Karpas-422 (cell line): Measurements from ENCODE around the gene MEP1A. TPM values are rescaled to one million over a fixed set of nuclear protein-coding genes. Genes with fewer than 3 reads are reported as not detected.

Source experiments
- DNase-seq: peaks from one replicate; pipeline ENCODE4 v3.0.0-alpha.2; 2015
- H2AFZ ChIP-seq: fragments of 200-600 bp; sonication (generic); 2 replicates; pipeline ENCODE4 v1.6.1; 2014; ENCODE audit warnings: antibody characterized with exemption, low read length, mixed read lengths
- H3K27ac ChIP-seq: fragments of 200-600 bp; sonication (generic); 2 replicates; pipeline ENCODE4 v1.5.1; 2014; ENCODE audit warnings: mild to moderate bottlenecking, low read length, moderate library complexity
- H3K27me3 ChIP-seq: fragments of 200-600 bp; sonication (generic); 2 replicates; pipeline ENCODE4 v1.6.1; 2014; ENCODE audit warnings: low read length, mixed read lengths
- H3K36me3 ChIP-seq: fragments of 200-600 bp; sonication (generic); 2 replicates; pipeline ENCODE4 v1.6.1; 2014; ENCODE audit warnings: low read length, mixed read lengths; ENCODE audit not compliant: insufficient read depth
- H3K4me1 ChIP-seq: fragments of 200-600 bp; sonication (generic); 2 replicates; pipeline ENCODE4 v1.6.1; 2014; ENCODE audit warnings: mild to moderate bottlenecking, low read length, mixed read lengths
- H3K4me2 ChIP-seq: fragments of 200-600 bp; sonication (generic); 2 replicates; pipeline ENCODE4 v1.6.1; 2014; ENCODE audit warnings: low read length, low read depth, mild to moderate bottlenecking; ENCODE audit not compliant: poor library complexity, severe bottlenecking
- H3K4me3 ChIP-seq: fragments of 200-600 bp; sonication (generic); 2 replicates; pipeline ENCODE4 v1.5.1; 2014; ENCODE audit warnings: mild to moderate bottlenecking, antibody characterized with exemption, low read length, mixed read lengths
- H3K79me2 ChIP-seq: fragments of 200-600 bp; sonication (generic); 2 replicates; pipeline ENCODE4 v1.6.1; 2014; ENCODE audit warnings: mild to moderate bottlenecking, low read length, mixed read lengths
- H3K9ac ChIP-seq: fragments of 200-600 bp; sonication (generic); 2 replicates; pipeline ENCODE4 v1.6.0; 2014; ENCODE audit warnings: low read length
- H3K9me2 ChIP-seq: fragments of 200-600 bp; sonication (generic), shearing (Covaris generic); replicated peaks from 2 replicates; pipeline ENCODE4 v1.6.0; 2014; ENCODE audit warnings: mild to moderate bottlenecking, low read length, moderate library complexity; ENCODE audit not compliant: insufficient read depth
- H3K9me3 ChIP-seq: fragments of 300-700, 200-600 bp; sonication (generic); 2 replicates; pipeline ENCODE4 v1.6.1; 2014; ENCODE audit warnings: low read length, mixed read lengths
- H4K20me1 ChIP-seq: fragments of 200-600 bp; sonication (generic); 2 replicates; pipeline ENCODE4 v1.6.1; 2014; ENCODE audit warnings: mild to moderate bottlenecking, antibody characterized with exemption, low read length, low read depth; ENCODE audit not compliant: insufficient read depth
- total RNA-seq: library from RNA; depleted of rRNA; stranded (reverse); fragments of >200 nt; shearing (Covaris generic); gene quantifications from 2 replicates; pipeline ENCODE4 v1.2.3, GENCODE V29; 2014; ENCODE audit warnings: low replicate concordance

The MEP1A gene
- total RNA-seq, 1 experiment from 2014 or later: not detected

GRCh38 chr6:46796848-46797580 is 3.8 kb downstream of the MEP1A start:
- H3K79me2 ChIP-seq: no peaks in the 10 kb centered on the region
- no peak overlapping the region for H3K4me3 ChIP-seq
- H3K27me3 ChIP-seq: no peaks in the 10 kb centered on the region
- H3K9me3 ChIP-seq: no peaks in the 10 kb centered on the region
- H2AFZ ChIP-seq: no peak overlapping the region
- DNase-seq: no peak
- no peaks in the 10 kb centered on the region for H4K20me1 ChIP-seq
- no peaks in the 10 kb centered on the region for H3K4me1 ChIP-seq
- H3K27ac ChIP-seq: no peak overlapping the region
- H3K4me2 ChIP-seq: no peak overlapping the region
- H3K9me2 ChIP-seq: no peaks in the 10 kb centered on the region
- H3K9ac ChIP-seq: no peak overlapping the region
- H3K36me3 ChIP-seq: no peaks in the 10 kb centered on the region

GRCh38 chr6:46799657-46800056 is 6.5 kb downstream of the MEP1A start:
- Histone ChIP-seq H3K79me2 (no peaks in the 10 kb centered on the region), H3K4me1 (no peaks in the 10 kb centered on the region), H3K27ac (no peak overlapping the region), H3K27me3 (no peaks in the 10 kb centered on the region), H2AFZ (no peak overlapping the region), H3K9ac (no peak overlapping the region), H3K4me2 (no peak overlapping the region), H3K9me2 (no peaks in the 10 kb centered on the region), H3K9me3 (no peaks in the 10 kb centered on the region), H3K36me3 (no peaks in the 10 kb centered on the region), H4K20me1 (no peaks in the 10 kb centered on the region), H3K4me3 (no peak overlapping the region)
- DNase-seq: no peak

- H3K27me3 ChIP-seq: 0 out of 2 replicates have a peak, but pooled peaks cover 2% of the 10 kb centered on the region
- no peak overlapping the region for H3K27ac ChIP-seq
- DNase-seq: no peak
- H3K9me3 ChIP-seq: no peaks in the 10 kb centered on the region
- H3K4me1 ChIP-seq: no peaks in the 10 kb centered on the region
- H3K4me3 ChIP-seq: no peak overlapping the region
- no peaks in the 10 kb centered on the region for H3K36me3 ChIP-seq
- H4K20me1 ChIP-seq: no peaks in the 10 kb centered on the region
- H3K9me2 ChIP-seq: no peaks in the 10 kb centered on the region
- H3K79me2 ChIP-seq: no peaks in the 10 kb centered on the region
- H3K4me2 ChIP-seq: no peak overlapping the region
- no peak overlapping the region for H2AFZ ChIP-seq
- H3K9ac ChIP-seq: no peak overlapping the region
These were observed 15.6 kb downstream of the MEP1A start for GRCh38 chr6:46808806-46809205.

- Histone ChIP-seq H3K27ac (no peak overlapping the region), H3K36me3 (no peaks in the 10 kb centered on the region), H2AFZ (no peak overlapping the region), H3K27me3 (0 out of 2 replicates have a peak, but pooled peaks cover 2% of the 10 kb centered on the region), H3K79me2 (no peaks in the 10 kb centered on the region), H3K9me2 (no peaks in the 10 kb centered on the region), H3K9ac (no peak overlapping the region), H3K9me3 (no peaks in the 10 kb centered on the region), H3K4me1 (no peaks in the 10 kb centered on the region), H3K4me2 (no peak overlapping the region), H3K4me3 (no peak overlapping the region), H4K20me1 (no peaks in the 10 kb centered on the region)
- DNase-seq: no peak
These were observed 21.9 kb downstream of the MEP1A start for GRCh38 chr6:46815130-46815529.

GRCh38 chr6:46816626-46817025 is 23.4 kb downstream of the MEP1A start:
- H3K27ac ChIP-seq: no peak overlapping the region
- no peaks in the 10 kb centered on the region for H4K20me1 ChIP-seq
- H3K4me1 ChIP-seq: no peaks in the 10 kb centered on the region
- no peaks in the 10 kb centered on the region for H3K36me3 ChIP-seq
- no peak for DNase-seq
- no peaks in the 10 kb centered on the region for H3K9me3 ChIP-seq
- no peaks in the 10 kb centered on the region for H3K9me2 ChIP-seq
- no peaks in the 10 kb centered on the region for H3K79me2 ChIP-seq
- H3K9ac ChIP-seq: no peak overlapping the region
- no peak overlapping the region for H3K4me3 ChIP-seq
- H3K27me3 ChIP-seq: 0 out of 2 replicates have a peak, but pooled peaks cover 2% of the 10 kb centered on the region
- H2AFZ ChIP-seq: no peak overlapping the region
- H3K4me2 ChIP-seq: no peak overlapping the region

GRCh38 chr6:46819561-46819960 is 26.4 kb downstream of the MEP1A start:
- Histone ChIP-seq H4K20me1 (no peaks in the 10 kb centered on the region), H3K9me2 (no peaks in the 10 kb centered on the region), H3K27ac (no peak overlapping the region), H3K4me2 (no peak overlapping the region), H2AFZ (no peak overlapping the region), H3K4me1 (no peaks in the 10 kb centered on the region), H3K79me2 (no peaks in the 10 kb centered on the region), H3K9me3 (no peaks in the 10 kb centered on the region), H3K27me3 (no peaks in the 10 kb centered on the region), H3K4me3 (no peak overlapping the region), H3K36me3 (no peaks in the 10 kb centered on the region), H3K9ac (no peak overlapping the region)
- no peak for DNase-seq

- H3K36me3 ChIP-seq: no peaks in the 10 kb centered on the region
- H3K9ac ChIP-seq: no peak overlapping the region
- no peaks in the 10 kb centered on the region for H3K9me3 ChIP-seq
- H3K4me1 ChIP-seq: no peaks in the 10 kb centered on the region
- H3K4me3 ChIP-seq: no peak overlapping the region
- H4K20me1 ChIP-seq: no peaks in the 10 kb centered on the region
- no peak overlapping the region for H3K4me2 ChIP-seq
- H3K79me2 ChIP-seq: no peaks in the 10 kb centered on the region
- no peaks in the 10 kb centered on the region for H3K9me2 ChIP-seq
- DNase-seq: no peak
- H3K27ac ChIP-seq: no peak overlapping the region
- no peak overlapping the region for H2AFZ ChIP-seq
- no peaks in the 10 kb centered on the region for H3K27me3 ChIP-seq
These were observed 28.3 kb downstream of the MEP1A start for GRCh38 chr6:46821458-46821881.

GRCh38 chr6:46828939-46829338 is 35.8 kb downstream of the MEP1A start:
- no peaks in the 10 kb centered on the region for H3K79me2 ChIP-seq
- H3K4me1 ChIP-seq: no peaks in the 10 kb centered on the region
- no peak overlapping the region for H3K4me3 ChIP-seq
- no peaks in the 10 kb centered on the region for H3K27me3 ChIP-seq
- H3K4me2 ChIP-seq: no peak overlapping the region
- H3K27ac ChIP-seq: no peak overlapping the region
- no peaks in the 10 kb centered on the region for H3K36me3 ChIP-seq
- DNase-seq: no peak
- H3K9me3 ChIP-seq: no peaks in the 10 kb centered on the region
- H3K9me2 ChIP-seq: no peaks in the 10 kb centered on the region
- H4K20me1 ChIP-seq: no peaks in the 10 kb centered on the region
- H2AFZ ChIP-seq: no peak overlapping the region
- H3K9ac ChIP-seq: no peak overlapping the region
